Activated T-cell treated with anti-CD3 and anti-CD28 coated beads for 48 hours (primary cell): ENCODE results near the gene BICRA.
"Not testable (repeated sequence)": the region's sequence is repeated elsewhere in the genome, so short reads cannot be mapped to it uniquely, and the experiment has no call there.

ENCODE experiments used
- DNase-seq: peaks from one replicate; pipeline ENCODE4 v3.0.0-alpha.2; 2020; ENCODE audit warnings: low read depth

The BICRA gene

DNA sequence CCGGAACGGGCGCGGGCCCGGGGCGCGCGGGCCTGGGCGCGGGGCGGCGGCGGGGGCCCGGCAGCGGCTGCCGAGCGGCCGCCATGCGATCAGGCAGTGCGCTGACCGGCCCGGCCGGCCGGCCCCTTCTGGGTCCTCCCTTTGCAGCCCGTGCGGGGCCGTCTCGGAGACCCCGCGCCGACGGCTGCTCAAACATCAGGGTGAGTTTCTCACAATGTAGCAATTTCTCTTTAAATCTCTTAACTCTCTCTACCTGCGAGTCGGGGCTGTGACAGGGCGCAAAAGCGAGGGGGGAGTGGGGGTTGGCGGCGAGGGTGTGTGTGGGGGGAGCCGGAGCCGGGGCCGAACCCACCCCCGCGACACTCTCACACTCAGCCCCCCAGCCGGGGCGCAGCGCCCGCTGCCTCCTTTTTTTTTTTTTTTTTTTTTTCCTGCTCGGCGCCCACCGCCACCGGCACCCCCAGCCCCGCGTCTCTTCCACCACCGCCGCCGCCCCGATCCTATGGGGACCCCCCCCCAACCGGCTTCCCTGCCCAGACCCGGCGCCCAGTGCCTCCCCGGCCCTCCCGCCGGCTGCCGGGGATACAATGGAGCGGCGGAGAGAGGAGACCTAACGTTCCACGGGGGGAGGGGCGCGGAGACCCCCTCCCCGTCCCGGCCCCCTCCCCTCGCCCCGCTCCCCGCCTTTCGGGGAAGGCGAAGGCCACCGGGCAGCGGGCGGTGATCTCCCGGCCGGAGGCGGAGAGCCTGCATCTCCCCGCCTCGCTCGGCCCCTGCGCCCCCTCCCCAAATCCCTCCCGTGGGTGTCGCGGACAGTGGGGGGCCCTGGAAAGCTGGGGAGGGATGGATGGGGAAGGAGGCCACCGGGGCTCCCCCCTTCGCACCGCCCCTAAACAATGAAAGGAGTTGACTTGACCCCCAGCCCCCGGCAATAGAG lies at the start of gene BICRA:
TSS of gene BICRA (plus strand) at position 166 of the 937 bp plus-strand sequence. CDS start 64,441 bp downstream, outside the sequence.
- DNase-seq = peak; percentile 81

DNA sequence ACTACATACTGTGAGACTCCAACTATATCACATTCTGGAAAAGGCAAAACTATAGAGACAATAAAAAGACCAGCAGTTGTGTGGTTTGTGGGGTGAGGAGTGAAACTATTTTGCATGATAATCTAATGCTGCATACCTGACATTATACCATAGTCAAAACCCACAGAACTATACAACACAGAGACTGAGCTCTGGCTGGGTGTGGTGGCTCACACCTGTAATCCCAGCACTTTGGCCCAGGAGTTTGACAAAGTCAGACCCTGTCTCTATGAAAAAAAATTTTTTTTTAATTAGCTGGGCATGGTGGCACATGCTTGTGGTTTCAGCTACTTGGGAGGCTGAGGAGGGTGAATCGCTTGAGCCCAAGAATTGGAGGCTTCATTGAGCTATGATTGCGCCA lies 47.9 kb upstream of the BICRA start:
- no peak for DNase-seq

DNA sequence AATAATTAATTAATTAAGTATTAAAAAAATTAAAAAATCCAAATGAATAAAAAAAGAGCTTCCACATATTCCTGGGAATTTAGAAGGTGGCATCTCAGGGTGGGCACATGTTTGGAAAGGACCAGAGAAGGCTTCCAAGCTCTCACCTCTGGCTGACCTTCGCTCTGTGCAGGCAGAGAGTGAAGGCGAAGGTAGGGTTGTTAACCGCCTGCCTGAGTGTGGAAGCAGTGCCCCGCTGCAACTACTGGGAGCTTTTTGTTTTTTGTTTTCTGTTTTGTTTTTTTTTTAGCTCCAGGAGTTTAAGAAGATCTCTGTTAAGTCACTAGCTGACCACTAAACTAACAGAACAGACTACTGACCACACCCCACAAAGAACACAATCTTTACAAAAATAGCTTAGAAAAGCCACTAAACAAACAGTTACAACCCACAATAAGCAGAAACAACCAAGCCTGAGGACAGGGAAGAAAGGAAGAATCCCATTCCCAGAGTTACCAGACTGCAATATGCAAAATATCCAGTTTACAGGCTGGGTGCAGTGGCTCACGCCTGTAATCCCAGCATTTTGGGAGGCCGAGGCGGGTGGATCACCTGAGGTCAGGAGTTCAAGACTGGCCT lies 47.4 kb upstream of the BICRA start:
- DNase-seq = no peak

DNA sequence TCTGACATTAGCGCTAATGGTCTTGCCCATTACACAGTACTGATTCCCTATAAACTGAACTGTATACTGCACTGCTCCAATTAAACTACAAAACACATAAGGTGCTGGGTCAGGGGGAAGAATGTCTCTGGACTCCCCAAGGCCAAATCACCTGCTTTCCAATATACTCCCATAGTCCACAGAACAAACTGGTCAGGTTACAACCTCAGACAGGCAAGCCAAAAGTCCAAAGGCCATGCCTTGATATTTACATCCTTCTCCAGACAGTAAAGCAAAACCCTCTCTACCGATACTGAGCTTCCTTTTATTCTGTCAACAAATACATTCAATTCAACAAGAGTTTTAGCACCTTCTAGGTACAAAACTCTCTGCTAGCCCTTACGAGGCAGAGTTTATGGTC lies 44.9 kb upstream of the BICRA start:
- DNase-seq = no peak

DNA sequence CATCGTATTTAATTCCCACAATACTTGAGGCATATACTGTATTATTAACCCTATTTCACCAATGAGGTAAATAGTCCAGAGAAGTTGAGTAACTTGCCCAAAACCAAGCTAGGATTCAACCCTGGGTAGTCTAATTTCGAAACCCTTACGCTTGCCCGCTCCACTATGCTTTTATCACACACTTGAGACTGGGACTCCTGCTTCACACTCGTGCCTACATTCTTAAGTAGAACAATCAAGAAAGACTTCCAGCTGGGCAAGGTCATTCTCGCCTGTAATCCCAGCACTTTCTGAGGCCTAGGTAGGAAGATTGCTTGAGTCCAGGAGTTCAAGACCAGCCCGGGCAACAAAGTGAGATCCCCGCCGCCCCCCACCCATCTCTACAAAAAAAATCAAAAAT lies 39.6 kb upstream of the BICRA start:
- DNase-seq = no peak

DNA sequence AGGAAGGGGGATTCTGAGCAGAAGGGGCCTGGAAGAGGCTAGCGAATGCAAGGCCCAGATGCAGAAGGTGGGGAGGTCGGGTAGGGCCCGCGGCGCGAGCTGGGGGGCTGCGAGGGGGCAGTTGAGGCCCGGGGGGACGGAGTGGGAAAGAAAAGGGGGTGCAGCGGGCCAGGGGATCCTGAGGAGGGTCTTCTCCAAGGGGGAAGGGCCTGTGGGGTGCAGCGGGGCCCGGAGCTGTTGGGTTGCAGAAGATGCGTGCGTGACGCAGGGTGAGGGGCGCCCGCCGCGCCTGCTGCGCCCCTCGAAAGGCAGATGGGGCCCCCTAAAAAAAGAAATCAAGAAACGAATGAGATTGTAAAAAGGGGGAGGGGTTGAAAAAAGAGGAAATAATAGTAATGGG lies 36.3 kb upstream of the BICRA start:
- DNase-seq = no peak

DNA sequence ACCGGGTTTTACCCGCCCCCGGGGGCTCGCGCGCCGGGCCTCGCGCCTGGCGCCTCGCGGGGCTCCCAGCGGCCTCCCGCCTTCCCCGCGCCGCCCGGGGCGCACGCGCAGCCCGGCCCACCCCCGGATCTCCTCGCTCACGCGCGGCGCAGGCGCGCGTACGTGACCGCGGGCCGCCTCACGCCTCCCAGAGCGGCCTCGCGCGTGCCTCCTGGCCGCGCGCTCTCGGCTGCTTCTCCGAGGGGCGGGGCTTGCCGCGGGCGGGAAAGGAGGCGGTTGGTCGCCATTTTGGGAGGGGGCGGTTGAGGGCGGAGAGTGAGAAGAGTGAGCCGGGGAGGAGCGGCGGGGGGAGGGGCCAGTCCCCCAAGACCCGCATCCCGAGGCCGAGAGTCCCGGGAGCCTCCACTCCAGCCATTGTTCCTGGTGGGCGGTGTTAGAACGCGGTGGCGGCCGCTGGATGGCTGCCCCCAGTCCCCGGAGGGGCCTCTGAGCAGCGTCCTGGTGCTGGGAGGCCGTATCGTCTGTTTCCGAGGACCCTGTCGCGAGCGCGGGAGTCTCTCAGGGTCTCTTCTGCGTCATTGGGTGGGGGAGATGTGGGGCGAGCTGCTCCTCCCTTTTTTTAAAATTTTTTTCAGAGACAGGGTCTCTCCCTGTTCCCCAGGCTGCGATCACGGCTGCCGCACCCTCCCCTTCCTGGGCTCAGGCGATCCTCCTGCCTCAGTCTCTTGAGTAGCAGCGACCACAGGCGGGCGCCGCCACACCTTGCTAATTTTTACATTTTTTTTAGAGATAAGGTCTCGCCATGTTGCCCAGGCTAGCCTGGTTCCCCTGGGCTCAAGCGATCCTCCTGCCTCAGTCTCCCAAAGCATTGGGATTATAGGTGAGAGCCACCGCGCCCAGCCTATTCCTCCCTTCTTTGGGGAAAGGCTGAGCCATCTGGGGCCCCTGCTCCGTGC lies 35.6 kb upstream of the BICRA start, which contains the start of gene ZNF541:
TSS of gene ZNF541 (minus strand) at position 78 of the 956 bp plus-strand sequence. CDS start 17,292 bp downstream, outside the sequence.
- DNase-seq = peak; percentile 69

DNA sequence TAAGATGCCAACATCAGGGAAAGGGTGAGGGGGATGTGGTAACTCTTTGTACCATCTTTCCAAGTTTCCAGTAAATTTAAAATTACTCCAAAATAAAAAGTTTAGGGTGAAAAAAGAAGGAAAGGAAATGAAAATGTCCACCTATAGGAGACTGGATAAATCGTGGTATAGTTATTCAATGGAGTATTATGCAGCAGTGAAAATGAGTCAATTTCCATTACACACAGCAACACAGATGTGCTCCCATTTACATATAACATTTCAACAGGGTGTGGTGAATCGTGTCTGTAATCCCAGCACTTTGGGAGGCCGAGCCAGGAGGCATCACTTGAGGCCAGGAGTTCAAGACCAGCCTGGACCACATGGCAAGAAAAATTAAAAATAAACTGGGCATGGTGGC lies 28.5 kb upstream of the BICRA start:
- DNase-seq = no peak

DNA sequence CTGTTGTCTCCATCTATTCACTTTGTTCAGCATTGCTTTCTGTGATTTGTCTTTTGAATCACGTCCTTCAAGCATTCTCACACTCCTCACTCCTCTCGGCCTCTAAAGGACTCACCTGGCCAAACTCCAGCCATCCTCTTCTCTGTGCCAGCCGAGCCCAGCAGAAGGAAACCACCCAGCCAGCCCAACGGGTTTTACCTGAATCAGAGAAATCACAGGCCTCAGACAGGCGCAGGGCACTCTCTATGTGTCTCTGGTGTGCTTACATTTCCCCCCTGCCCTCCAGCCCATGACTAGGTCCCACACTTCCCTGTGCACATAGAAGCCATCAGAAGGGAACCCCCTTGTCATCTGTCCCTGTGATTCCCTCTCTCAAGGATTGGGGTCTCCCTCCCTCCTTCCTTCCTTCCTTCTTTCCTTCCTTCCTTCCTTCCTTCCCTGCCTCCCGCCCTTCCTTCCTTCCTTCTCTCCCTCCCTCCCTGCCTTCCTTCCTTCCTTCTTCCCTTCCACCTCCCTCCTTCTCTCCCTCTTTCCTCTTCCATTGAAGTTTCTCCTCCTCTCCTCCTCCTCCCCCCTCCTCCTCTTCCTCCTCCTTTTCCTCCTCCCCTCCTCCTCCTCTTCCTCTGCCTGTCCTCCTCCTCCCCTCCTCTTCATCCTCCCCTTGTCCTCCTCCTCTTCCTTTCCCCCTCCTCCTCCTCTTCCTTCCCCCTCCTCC lies 27.2 kb upstream of the BICRA start:
- DNase-seq = no peak

DNA sequence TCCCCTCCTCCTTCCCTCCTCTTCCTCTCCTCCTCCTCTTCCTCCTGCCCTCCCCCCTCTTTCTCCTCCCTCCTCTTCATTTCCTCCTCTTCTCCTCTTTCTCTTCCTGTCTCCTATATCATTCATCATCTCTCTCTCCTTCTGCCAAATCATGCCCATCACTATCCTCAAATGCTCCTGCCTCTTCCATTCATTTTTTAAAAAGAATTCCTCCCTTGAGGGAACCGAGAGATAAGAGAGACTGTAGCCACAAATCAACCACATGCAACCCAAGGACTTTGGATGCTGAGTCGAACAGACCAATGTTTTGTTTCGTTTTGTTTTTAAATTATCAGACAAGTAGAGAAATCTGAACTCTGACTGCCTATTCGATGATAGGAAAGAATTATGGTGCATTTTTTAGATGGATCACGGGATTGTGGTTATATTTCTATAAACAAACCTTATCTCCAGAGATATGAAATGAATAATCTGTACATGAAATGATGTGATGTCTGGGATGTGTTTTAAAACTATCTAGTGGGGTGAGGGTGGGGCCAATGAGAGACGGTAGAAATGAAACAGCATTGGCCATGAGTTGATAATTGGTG lies 26.5 kb upstream of the BICRA start:
- no peak for DNase-seq

DNA sequence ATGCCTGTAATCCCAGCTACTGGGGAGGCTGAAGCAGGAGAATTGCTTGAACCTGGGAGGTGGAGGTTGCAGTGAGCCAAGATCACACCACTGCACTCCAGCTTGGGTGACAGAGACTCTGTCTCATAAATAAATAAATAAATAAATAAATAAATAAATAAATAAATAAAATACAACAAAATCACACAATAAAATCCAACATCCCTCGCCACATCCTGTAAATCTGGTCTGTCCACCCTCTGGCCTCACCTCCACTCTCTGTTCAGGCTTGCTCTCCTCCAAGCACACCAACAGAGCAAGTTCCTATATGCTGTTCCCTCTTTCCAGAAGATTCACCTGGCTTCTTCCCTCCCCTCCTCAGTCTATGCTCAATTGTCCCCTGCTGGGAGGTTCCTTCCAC lies 25.8 kb upstream of the BICRA start:
- DNase-seq = not testable (repeated sequence)

DNA sequence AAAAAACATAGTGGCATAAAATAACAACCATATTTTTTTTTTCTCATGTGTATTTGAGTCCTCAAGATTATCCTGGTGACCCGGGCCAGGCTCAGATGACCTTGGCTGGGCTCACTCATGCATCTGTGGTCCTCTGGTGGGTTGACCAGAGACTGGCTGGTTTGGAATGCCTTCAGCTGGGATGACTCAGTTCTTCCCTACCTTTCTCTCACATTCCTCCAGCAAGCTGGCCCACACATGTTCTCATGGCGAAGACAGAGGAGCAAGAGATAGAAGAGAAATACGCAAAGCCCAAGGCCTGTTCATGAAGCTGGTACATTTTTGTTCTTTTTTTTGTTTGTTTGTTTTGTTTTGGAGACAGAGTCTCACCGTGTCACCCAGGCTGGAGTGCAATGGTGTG lies 21.6 kb upstream of the BICRA start:
- DNase-seq = no peak

DNA sequence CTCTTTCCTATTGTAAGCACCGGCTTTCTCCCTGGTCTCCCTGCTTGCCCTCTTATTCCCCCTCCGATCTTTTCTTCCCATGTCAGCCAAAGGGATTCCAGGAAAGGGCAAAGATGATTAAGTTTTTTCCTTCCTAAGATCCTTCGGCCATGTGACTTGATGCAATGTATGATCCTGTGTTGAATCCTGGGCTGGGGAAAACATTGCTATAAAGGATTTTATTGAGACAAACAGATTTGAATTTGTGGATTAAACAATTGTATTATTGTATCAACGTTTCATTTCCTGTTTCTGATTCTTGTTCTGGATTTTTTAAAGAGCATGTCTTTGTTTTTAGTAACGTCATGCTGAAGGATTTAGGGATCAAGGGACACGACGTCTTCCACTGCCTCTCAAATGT lies 19.1 kb upstream of the BICRA start:
- no peak for DNase-seq

DNA sequence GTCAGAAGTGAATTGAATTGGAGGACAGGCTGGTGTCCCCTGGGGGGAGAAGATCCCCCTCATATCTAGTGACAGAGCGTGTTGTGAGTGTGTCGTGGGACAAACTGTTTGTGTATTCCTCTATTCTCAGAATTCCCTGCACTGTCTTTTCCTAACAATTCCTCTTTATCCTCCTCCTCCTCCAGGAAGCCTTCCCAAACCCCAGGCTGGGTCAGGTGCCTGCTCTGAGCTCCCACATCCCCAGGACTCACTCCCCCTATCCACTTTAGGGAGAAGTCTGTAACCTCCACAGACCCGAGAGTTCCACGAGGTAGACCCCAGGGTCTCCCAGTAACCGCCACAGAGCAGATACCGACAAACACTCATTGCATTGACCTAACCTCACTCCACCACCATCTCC lies 15.1 kb upstream of the BICRA start:
- no peak for DNase-seq

DNA sequence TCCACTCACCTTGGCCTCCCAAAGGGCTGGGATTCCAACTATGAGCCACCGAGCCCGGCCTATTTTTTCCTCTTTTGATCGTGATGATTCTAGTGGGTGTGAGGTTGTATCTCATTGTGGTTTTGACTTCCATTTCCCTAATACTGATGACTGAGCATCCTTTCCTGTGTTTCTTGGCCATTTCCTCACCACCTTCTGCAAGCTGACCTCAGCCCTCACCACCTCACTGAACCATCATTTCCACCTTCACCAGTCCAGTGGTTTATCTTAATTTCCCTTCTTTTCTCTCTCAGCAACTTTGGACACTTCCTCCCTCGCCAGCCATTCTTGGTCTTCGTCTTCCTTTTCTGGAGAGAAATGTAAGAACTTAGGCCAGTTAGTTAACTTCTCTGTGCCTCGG lies 13.0 kb upstream of the BICRA start:
- DNase-seq = no peak

DNA sequence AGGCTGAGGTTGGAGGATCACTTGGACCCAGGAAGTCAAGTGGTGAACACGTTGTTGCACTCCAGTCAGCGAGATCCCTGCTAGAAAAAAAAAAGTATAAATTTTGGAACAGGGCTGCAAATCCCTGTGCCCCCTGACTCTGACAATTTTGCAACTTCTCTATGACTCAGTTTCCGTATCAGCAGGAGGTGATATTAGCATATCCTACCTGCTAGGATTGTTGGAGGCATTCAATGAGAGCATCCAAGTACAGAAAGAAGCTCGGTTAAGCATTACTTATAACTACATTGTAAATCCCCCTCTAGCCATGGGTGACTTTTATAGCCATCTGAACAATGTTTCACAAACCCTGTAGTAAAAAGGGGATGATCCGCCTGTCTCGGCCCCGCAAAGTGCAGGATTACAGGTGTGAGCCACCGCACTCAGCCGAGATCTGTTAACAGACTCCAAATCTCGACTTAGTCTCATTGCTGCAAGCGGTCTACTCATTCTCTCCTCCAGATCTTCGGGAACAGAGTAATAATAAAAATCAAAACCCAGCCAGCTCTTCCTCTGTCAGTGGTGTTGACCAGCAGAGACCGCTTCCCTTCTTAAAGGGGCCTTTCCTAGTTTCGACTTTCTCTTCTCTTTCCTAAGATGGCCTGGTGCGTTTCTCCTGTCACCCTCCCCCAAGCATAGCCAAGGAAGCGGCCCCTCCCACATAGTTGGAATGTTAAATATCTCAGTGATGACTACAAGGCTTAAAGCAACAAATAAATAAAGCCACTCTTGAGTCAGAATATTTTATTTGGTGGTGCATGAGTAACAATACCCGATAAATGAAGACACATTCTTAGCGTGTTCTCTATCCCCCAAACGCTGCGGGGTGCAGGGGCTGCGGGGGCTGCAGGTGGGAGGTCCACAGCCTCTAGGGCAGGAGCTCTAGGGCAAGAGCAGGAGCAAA lies 10.3 kb upstream of the BICRA start:
- DNase-seq = no peak

DNA sequence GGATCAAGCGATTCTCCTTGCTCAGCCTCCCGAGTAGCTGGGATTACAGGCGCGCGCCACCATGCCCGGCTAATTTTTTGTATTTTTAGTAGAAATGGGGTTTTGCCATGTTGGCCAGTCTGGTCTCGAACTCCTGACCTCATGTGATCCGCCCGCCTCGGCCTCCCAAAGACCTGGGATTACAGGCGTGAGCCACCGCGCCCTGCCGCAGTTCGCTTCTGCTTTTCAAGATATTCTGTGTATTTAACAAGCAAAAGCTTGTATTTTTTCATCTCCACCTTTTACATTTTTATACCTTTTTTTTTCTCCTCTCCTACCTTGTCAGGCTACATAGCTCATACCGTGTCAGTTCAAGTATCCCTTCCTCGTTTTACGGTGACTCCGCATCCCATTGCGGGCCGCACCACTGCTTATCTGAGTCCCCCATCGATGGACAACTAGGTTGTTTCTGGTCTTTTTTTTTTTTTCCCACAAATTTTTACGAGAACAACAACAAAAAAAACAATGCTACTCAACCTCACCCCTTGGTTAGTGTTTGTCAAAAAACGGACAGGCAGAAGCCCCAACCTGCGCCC lies 9.2 kb upstream of the BICRA start:
- not testable (repeated sequence) for DNase-seq

DNA sequence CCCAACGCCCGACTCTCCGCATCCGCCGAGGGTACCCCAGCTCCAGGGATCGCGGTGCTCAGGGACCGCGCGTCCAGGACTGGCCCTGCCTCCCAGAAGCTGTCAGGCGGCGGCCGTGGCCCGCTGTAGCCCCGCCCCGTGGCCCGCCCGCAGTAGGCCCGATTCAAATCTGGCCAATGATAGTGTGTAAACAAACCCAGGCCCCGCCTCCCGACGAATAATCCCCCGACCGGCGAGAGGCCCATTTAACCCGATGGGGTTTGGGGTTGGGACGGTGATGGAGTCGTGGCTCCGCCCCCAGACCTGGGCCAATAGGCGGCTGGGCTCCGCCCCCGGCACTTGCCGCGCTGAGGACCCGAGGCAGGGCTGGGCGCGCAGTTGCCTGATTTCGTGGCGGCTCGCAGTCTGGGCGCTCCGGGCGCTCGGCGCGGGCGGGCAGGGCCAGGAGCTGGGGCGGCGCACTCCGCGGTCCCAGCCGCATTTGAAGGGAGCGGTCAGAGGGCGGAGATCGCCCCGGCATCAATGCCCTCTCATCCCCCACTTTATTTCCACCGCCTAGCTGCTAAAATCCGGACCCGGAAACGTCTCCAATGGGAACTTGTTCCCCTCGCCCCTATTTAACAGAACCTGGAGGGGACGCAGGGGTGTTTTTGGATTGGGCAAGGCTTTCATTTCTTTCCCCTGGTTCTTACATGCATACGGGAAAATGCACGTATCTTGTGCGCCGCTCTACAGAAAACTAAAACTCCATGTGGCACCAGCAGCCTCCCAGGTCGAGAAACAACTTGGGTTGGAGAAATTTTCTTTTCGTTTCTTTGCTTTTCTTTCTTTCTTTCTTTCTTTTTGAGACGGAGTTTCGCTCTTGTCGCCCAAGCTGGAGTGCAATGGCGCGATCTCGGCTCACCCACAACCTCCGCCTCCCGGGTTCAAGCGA lies 8.4 kb upstream of the BICRA start:
- DNase-seq = peak; percentile 99
